HG02840 (cell line): Measurements from ENCODE around the gene CBFA2T3.

Source experiments
- ATAC-seq: cut with Tn5 transposase; IDR thresholded peaks from one replicate; pipeline ENCODE4 v1.9.1; 2021; ENCODE audit warnings: mild to moderate bottlenecking, moderate library complexity, moderate number of reproducible peaks; ENCODE audit not compliant: unreplicated experiment, low FRiP score

Gene CBFA2T3

GRCh38 chr16:88979353-88980015 lies 2.5 kb upstream of the CBFA2T3 start:
- ATAC-seq: no peak

- ATAC-seq: no peak
Observed at GRCh38 chr16:88978608-88979346, 1.8 kb upstream of the CBFA2T3 start.

- ATAC-seq: no peak
Observed at GRCh38 chr16:88977812-88978607, 1.0 kb upstream of the CBFA2T3 start.

GRCh38 chr16:88976366-88977017 lies 515 bp downstream of the CBFA2T3 start:
- ATAC-seq: no peak

- ATAC-seq: no peak
Observed at GRCh38 chr16:88975511-88976061, 1.4 kb downstream of the CBFA2T3 start.

- no peak for ATAC-seq
Observed at GRCh38 chr16:88974916-88975215, 2.1 kb downstream of the CBFA2T3 start.

GRCh38 chr16:88974080-88974915 lies 2.7 kb downstream of the CBFA2T3 start:
- ATAC-seq: no peak

GRCh38 chr16:88973415-88974050 lies 3.5 kb downstream of the CBFA2T3 start:
- no peak for ATAC-seq

- ATAC-seq: no peak
Observed at GRCh38 chr16:88973007-88973410, 4.0 kb downstream of the CBFA2T3 start.

- no peak for ATAC-seq
Observed at GRCh38 chr16:88972349-88972748, 4.7 kb downstream of the CBFA2T3 start.

- ATAC-seq: peak; percentile 27
Observed at GRCh38 chr16:88971371-88972097, 5.5 kb downstream of the CBFA2T3 start.

GRCh38 chr16:88970539-88971065 lies 6.4 kb downstream of the CBFA2T3 start:
- no peak for ATAC-seq

- no peak for ATAC-seq
Observed at GRCh38 chr16:88970050-88970449, 7.0 kb downstream of the CBFA2T3 start.

- no peak for ATAC-seq
Observed at GRCh38 chr16:88969361-88969831, 7.6 kb downstream of the CBFA2T3 start.

- no peak for ATAC-seq
Observed at GRCh38 chr16:88968589-88969280, 8.3 kb downstream of the CBFA2T3 start.

- peak; percentile 47 for ATAC-seq
Observed at GRCh38 chr16:88967830-88968588, 9.0 kb downstream of the CBFA2T3 start.
